AG09309 (cell line): ENCODE data around the gene PECR.

ENCODE experiments used
- DNase-seq: peaks from one replicate; pipeline ENCODE4 v3.0.0-alpha.2; 2010; ENCODE audit warnings: low read depth
- H3K4me3 ChIP-seq: 2 replicates; pipeline ENCODE4 v1.5.1; 2011; ENCODE audit warnings: mild to moderate bottlenecking, low read depth, low read length, moderate library complexity; ENCODE audit not compliant: control insufficient read depth
- CTCF ChIP-seq: IDR thresholded peaks from 2 replicates; pipeline ENCODE4 v1.5.1; 2011; ENCODE audit warnings: mild to moderate bottlenecking, low read depth, low read length, inconsistent platforms; ENCODE audit not compliant: insufficient read depth, control insufficient read depth; ENCODE audit errors: missing control alignments

Gene PECR

GRCh38 chr2:216034065-216034464 lies 47.5 kb downstream of the PECR start:
- DNase-seq = peak; percentile 42
- peak; percentile 87 for TF ChIP-seq CTCF
- no peak overlapping the region for H3K4me3 ChIP-seq

GRCh38 chr2:216033403-216033802 lies 48.2 kb downstream of the PECR start:
- TF ChIP-seq CTCF = no peak
- no peak overlapping the region for H3K4me3 ChIP-seq
- no peak for DNase-seq

- DNase-seq = peak; percentile 65
- no peak overlapping the region for H3K4me3 ChIP-seq
- no peak for TF ChIP-seq CTCF
These were observed 49.5 kb downstream of the PECR start for GRCh38 chr2:216031960-216032689.

GRCh38 chr2:216030216-216030615 lies 51.4 kb downstream of the PECR start:
- DNase-seq = no peak
- H3K4me3 ChIP-seq = no peak overlapping the region
- TF ChIP-seq CTCF = no peak

GRCh38 chr2:216029416-216030129 lies 52.0 kb downstream of the PECR start:
- TF ChIP-seq CTCF = no peak
- DNase-seq = no peak

GRCh38 chr2:216024779-216025336 lies 56.8 kb downstream of the PECR start:
- TF ChIP-seq CTCF = no peak
- DNase-seq = no peak

More at GRCh38 chr2:216029416-216030129, 52.0 kb downstream of the PECR start:
- no peak overlapping the region for H3K4me3 ChIP-seq

More at GRCh38 chr2:216024779-216025336, 56.8 kb downstream of the PECR start:
- no peak overlapping the region for H3K4me3 ChIP-seq
